Adipose tissue (tissue), 3 donors: ENCODE results near the gene AHCYL1. TPM values are rescaled to one million over a fixed set of nuclear protein-coding genes. Genes with fewer than 3 reads are reported as not detected.

Experiments used
- H3K27ac ChIP-seq: one replicate; pipeline ENCODE4 v1.5.1; 2013; ENCODE audit warnings: low read depth, low read length
- WGBS, 3 donors: extraction: QIAGEN DNeasy Blood & Tissue Kit; methylation state at CpG; one replicate each; pipeline ENCODE4 v1.1.7; 2013; 5-methylcytosine and 5-hydroxymethylcytosine counted together
- polyA plus RNA-seq, 3 donors: library from polyadenylated mRNA; stranded (reverse); fragments of 200-250 nt; gene quantifications; one replicate each; pipeline ENCODE4 v1.2.3, GENCODE V29; 2013
- donor health status: healthy with polysubstance abuse.
- donor health status: Bipolar disorder and iron deficiency.
- donor health status: healthy.

Gene AHCYL1
- polyA plus RNA-seq, 3 donors = 36.7 to 73.6 (median 67.0) TPM

- 6 to 15% (median 8%) methylated on average over 68 of the region's 68 CpGs for WGBS, 3 donors
- no peak overlapping the region for H3K27ac ChIP-seq
These were observed 84.3 kb downstream of the AHCYL1 start for GRCh38 chr1:110068646-110069403.

DNA sequence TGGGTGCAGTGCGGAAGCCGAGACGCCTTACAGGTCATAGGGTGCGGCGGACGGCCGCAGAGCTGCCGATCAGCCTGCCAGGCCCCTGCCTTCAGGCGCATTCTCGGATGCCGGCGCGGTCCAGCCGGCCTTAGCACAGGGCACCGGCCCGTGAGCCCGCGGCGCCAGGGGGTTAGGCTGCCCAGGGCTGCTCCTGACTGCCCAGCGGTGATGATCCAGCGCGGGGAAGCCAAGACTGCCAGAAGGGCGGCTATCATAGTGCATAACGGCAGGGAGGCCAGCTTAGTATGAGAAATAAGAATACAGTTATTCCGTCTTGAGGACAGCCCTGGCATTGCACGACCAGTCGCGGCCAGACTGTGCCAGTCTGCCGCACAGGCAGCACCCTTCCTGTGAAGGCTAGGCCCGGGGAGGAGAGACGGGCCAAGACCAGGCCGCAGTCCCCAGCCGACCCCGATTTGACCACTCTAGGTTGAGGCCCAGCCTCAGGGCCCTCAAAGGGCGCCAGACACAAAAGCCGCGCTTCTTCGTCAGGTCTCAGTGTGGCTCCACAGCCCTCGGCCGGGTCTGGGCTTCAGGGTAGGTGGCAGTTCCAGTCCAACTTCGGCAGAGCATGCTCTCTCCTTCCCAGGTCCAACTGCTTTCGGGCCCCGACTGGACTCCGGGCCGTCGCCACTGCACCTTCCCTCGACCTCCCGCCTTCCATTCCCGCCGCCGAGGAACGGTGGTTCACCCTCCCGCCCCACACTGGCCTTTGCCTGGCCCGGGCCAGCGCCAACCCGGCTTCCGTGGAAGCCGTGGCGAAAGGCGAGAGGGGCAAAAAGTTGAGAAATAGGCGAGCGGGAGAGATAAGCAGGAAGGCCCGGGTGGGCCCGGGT is 85.1 kb downstream of the AHCYL1 start:
- no peak overlapping the region for H3K27ac ChIP-seq
- WGBS, 3 donors = 24 to 25% (median 25%) methylated on average over 57 to 64 of the region's 64 CpGs

DNA sequence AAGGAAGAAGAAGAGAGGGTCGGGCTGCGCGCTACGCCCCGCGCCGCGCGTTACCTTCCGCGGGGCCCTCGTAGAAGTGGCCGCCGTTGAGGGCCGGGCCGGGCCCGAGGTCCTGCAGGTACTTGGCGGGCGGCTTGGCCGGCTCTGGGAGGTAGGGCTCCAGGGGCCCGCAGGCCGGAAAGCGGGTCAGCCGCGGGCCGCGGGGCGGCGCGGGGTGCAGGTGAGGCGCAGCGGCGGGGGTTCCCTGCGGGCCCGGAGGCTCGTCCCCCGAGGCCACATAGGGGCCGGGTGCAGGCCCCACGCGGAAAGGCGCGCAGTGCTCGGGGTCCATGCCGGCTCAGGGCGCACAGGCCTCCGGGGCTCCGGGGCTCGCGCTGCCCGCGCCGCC is 85.7 kb downstream of the AHCYL1 start:
- no peak overlapping the region for H3K27ac ChIP-seq
- WGBS, 3 donors = 3 to 6% (median 6%) methylated on average over 26 to 45 of the region's 52 CpGs

DNA sequence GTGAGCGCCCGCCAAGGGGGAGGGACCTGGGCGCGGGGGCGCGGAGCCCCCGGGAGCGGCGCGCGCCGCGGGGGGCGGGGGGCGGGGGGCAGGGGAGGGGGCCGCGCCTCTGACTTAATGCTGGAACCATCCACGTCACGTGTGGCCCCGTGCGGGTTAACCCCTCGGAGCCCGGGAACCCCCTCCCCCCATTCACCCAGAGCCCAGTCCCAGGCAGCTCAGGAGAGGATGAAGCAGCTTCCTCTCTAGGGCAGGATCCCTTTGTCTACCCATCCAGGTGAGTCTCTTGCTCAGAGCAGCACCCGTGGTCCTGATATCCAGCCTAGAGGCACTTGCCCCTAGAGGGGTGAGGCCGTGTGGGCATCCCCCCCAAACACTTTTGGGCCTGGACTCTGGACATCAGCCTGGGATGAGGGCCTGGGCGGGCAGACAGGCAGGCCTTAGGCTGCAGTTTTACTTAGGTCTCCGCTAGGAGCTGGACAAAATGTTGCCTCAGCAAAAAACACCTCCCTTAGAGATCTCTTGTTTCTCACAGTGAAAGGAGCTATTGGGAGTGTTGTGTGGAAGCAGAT is 86.2 kb downstream of the AHCYL1 start, which contains the start of gene ALX3:
TSS of gene ALX3 (minus strand) at position 2 of the 572 bp plus-strand sequence. CDS start 60 bp downstream, outside the sequence.
- no peak within 1 kb of the TSS for H3K27ac ChIP-seq
- 15 to 40% (median 33%) methylated on average over 7 to 18 of the region's 27 CpGs for WGBS, 3 donors

Other genes starting within 250 kb of the AHCYL1 start
- 100 to 1,000 TPM in 1 of 3 donors, 10 to 100 TPM in 2; 38.6 to 215 (median 51.8) TPM for gene GSTM3, start 243.7 kb upstream of the AHCYL1 start, polyA plus RNA-seq
- 1 to 10 TPM in 1 of 3 donors, under 1 TPM in 2; 0.16 to 2.5 (median 0.90) TPM for gene EPS8L3, start 220.8 kb upstream of the AHCYL1 start, polyA plus RNA-seq
- gene CSF1, start 73.9 kb upstream of the AHCYL1 start, polyA plus RNA-seq = 10 to 100 TPM; 10.6 to 82.1 (median 18.6) TPM
- gene STRIP1, start 49.9 kb downstream of the AHCYL1 start, polyA plus RNA-seq = 10 to 100 TPM; 10.4 to 16.3 (median 11.7) TPM
- under 1 TPM in 2 of 3 donors, not detected in 1; 0.07 TPM for gene ALX3, start 85.9 kb downstream of the AHCYL1 start, polyA plus RNA-seq
- gene UBL4B, start 127.7 kb downstream of the AHCYL1 start, polyA plus RNA-seq = under 1 TPM; 0.07 to 0.45 (median 0.09) TPM
- under 1 TPM in 2 of 3 donors, not detected in 1; 0.36 to 0.91 TPM for gene SLC6A17, start 165.7 kb downstream of the AHCYL1 start, polyA plus RNA-seq
- gene KCNC4, start 225.5 kb downstream of the AHCYL1 start, polyA plus RNA-seq = 1 to 10 TPM; 3.7 to 4.9 (median 4.3) TPM